Eye (tissue), 1 donor: ENCODE data around the gene STX3.
"Not testable (repeated sequence)": the region's sequence is repeated elsewhere in the genome, so short reads cannot be mapped to it uniquely, and the experiment has no call there.

Experiments
- DNase-seq: peaks from one replicate; pipeline ENCODE4 v3.0.0-alpha.2; 2015

Gene STX3

DNA sequence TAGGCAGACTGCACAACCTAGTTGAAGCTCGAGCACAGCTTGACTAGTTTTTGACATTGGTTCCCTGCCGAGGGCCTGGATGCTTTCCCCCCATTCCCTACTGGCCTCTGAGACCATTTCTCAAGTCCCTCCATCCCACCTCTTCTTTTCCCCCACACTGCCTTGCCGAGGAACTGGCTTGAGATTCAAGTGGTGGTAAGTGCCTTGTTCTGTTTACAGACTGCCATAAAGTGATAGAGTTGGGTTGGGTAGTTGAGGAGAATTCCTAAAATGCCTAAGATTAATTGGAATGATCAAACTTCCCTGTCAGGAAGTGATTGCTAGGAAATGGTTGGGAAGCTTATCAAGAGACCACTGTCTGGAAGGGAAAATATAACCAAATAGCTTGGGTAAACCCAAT is 39.2 kb downstream of the STX3 start:
- DNase-seq: no peak

DNA sequence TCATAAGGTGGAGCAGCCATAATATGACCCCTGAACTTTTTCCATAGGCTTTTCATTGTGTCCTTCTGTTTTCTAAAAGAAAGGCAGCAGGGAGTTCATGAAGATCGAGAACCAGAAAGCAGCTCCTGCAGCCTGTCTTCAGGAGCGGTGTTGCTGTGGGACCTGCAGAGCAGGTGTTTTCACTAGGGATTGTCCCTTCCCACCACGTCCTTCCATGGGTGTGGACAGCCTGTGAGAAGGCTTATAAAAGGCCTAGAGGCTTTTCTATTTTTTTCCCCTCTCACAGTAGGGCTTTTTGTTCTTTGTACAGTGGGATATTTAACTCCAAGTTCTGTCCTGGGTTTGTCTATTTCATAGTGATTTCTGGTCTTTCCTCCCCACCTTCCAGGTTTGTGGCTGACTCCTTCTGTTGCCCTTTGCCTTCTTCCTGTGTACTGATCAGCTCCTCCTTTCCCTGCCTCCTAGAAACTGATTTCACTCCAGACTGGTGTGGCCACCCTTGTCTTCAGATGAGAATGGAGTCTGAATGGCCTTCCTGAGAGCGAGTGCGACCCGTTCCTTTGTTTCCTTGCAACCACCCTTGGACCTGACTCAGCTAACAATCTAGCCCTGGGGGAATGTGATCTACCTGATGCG is 45.3 kb downstream of the STX3 start:
- no peak for DNase-seq

DNA sequence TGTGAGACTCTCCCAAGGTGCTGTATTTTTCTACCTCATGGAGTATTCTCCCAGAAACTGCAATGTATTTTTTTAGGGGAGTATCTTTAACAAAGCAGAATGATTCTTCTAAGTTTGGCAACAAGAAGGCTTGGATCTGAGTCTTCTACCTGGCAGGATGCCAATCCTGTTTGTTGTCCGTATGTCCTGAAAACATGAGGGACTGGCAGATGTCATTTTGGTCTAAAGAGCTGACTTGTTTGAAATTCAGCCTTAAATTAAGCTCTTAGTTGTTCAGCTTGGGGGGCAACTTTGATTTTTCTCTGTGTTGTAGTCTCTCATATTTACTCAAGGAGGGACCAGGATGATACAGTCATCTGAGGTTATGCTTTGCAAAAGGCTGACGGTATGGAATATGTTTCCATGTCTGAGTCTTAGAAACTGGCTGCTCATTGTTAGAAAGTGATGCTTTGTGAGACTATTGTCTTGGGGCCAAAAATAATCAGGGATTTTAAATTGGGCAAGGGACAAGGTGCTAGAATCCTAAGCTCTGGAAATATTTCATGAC is 46.1 kb downstream of the STX3 start:
- no peak for DNase-seq

DNA sequence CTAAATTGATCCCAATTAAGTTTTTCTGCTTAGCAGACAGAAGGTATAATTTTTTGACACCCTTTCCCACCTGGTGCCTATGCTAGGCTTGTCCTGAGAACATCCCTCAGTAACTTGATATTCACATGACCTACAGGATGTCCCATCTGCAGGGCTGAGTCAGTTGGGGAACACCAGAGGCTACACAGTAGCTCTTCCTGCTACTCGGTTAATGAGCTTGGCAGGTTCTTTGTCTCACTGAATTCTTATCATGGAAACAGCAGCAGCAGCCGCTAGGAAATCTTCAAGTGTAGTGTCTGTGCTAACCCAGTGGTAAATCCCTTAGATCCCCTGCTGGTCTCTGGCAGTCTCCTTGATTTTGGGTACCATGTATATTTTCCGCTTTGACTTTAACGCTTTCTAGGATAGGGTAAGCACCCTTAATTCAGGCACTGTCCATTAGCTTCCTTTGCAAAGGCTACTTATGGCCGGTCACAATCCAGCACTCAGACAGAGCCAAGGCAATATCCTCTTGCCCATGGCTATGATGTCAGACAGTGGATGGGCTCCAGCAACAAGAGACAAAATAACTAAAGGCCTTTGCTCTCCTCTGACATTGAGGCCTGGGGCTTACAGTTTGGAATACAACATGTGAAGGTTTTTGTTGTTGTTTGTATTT is 46.9 kb downstream of the STX3 start:
- DNase-seq: no peak

DNA sequence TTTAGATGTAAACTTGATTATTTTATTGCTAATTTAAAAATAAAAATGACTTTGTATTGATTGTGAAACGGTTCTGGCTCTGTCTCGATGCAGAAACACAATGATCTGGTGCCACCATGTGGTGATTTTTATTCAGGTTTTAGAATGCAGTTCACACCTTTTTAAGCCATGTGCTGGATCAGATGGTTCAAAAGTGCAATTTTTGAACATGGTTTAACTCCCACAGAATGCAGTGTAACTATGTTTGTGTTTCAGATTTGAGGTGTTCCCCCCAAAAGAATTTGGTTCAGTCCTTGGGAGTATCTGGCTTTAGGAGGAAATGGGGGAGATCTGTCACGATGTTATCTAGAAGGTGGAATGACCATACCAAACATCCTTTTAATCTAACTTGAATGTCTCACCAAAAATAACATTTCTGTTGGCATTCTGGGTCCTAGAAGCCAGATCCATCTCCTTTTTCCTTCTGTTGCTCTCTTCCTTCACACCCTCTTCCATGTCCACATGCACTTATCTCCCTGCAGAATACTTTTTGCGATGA is 47.5 kb downstream of the STX3 start:
- peak; percentile 86 for DNase-seq

DNA sequence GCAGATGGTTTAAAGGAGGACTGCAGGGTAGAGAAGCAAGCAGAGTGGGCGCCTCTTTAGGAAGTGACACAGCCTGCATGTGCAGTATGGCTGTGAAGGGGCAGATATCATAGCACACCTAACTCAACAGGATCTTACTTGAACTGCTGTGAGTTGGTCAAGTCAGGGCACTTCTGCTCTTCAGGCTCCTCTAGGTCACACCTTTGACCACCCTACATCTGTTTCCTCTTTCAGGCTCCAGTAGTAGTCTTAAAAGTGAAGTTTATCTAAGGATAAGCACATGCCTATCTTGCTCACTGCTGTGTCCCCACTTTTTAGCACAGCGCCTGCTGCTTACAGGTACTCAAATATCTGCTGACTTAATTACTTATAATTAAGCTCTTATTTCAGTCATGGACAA is 48.9 kb downstream of the STX3 start:
- DNase-seq: no peak

DNA sequence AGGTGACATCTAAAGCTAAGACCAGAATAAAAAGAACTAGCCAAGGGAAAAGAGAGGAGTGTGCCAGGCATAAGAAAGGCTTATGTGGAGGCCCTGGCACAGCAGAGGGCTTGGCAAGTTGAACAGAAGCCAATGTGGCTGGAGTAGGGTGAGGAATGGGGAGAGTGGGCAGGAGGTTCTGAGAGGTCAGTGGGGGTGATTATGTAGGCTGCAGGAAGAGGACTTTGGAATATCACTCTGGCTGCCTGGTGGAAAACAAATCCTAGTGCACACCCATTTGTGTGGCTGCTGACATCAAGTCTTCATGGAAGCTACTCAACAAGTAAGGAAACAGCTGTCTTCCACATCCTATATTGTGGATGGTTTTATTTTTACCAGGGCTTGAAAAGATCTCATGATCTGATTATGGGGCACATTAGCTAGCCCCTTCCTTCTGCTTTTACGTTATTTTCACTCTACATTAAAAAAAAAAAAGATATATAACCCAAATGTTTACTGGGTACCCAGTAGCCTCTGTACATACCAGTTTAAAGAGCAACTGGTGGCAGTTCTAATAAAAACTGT is 52.0 kb downstream of the STX3 start:
- DNase-seq: no peak

DNA sequence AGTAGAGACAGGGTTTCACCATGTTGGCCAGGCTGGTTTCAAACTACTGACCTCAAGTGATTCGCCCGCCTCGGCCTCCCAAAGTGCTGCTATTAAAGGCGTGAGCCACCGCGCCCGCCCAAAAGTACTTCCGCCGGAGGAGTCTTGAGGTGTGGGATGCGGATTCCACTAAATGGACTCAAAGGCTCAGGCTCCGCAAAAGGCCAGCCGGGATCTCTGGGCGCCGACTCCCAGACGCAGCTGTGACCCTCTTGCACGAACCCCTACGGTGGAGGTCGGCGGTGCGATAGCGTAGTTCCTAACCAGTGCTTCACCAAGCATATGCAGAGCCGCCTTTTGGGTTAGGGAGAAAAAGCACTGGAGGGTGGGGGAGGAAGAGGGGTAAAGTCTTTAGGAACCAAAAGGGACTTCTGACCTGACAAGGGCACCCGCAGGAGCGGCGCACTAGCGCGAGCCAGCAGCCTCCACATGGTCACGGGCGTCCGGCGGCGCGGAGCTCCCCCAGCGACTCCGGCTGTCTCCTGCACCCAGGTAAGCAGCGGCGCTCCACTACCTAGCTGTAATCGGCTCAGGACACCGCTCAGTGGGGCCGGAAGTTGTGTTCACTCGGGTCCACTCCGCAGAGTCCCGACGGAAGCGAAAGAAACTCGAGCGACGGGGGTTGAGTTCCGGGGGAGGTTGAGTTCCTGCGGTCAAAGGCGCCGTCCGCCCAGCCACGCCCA is 55.2 kb downstream of the STX3 start, which contains the start of gene MRPL16:
Gene MRPL16, minus strand, starts transcription at position 590 of the 722 bp plus-strand sequence. Its CDS starts 120 bp downstream, at position 470.
- DNase-seq: peak; percentile 96

DNA sequence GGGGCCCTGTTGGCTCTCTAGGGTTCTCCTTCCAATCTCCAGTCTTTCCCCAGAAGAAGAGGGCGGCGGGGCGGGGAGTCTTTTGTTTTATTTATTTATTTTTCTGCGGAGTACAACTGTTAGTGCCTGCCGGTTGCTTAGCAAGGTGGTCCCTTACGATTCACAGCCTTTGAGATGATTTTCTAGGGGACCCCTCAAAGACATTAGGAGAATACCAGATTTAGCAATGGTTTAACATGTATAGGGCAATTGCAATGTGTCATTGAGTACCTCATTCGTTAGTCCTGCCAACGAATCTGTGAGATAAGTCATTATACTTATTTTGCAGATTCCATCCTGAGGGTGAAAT is 55.7 kb downstream of the STX3 start:
- DNase-seq: no peak

DNA sequence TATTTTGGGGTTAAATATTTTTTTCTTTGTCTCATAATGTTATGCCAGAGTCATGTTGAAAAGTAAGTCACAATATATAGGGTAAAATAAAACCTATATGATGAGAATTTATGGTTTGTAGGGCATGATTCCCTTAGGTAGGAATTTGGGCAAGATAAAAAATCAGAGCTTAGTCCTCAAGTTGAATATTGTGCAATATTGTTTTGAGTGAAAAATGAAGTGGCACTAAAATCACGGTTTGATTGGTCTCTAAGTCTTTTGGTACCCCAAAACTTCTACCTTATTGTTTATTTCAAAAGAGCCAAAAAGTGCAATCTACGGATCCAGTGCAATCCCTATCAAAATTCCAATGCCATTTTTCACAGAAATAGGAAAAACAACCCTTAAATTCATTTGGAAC is 57.0 kb downstream of the STX3 start:
- no peak for DNase-seq

DNA sequence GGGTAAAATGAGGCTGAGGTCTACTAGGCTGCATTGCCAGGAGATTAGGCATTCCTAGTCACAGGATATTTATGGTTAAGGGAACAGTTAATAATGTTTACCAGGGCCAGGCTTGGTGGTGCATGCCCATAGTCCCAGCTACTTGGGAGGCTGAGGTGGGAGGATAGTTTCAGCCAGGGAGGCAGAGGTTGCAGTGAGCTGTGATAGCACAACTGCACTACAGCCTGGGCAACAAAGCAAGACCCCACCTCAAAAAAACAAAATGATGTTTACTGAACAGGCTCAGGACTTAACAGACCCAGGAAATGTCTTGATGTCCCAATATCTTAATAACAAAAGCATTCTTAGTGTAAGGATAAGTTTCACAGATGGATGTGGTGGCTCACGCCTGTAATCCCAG is 58.2 kb downstream of the STX3 start:
- DNase-seq: no peak

DNA sequence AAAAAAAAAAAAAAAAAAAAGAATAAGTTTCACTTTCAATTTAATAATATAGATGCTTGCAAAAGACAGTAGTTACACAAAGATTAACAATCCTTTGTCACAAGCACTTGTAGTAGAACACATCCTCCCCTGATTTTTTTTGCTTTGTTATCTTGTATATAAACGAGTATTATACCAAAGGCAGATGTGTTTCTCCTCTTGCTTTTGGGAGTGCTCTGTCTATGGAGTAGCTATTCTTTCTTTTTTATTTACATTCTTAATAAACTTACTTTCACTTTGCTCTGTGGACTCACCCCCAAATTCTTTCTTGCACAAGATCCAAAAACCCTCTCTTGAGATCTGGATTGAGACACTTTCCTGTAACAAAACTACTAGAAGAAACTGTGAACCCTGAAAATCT is 58.8 kb downstream of the STX3 start:
- no peak for DNase-seq

DNA sequence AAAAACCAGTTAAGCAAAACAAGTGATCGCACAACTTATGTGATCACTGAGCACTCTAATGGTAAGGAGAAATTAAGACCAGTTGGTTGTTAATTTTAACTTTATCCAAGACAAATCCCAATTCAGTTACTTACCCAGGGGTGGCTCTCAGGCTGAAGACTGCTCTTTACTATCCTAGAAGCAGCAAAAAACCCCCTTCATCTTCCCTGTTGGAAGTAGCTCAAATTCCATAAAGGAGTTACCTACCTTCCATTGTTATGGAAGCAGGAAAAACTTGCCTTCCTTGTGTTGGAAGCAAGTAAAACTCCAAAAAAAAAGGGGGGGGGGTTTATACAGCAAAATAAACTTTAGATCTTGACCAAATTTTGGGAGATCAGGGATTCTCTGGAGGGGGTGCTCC is 60.6 kb downstream of the STX3 start:
- no peak for DNase-seq

DNA sequence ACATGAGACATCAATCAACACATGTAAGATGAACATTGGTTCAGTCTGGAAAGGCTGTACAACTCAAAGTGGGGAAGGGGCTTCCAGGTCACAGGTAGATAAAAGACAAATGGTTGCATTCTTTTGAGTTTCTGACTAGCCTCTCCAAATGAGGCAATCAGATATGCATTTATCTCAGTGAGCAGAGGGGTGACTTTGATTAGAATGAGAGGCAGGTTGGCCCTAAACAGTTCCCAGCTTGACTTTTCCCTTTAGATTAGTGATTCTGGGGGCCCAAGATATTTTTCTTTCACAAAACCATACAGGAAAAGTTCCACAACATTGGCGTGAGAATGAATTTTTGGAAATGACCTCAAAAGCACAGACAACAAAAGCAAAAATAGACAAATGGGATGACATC is 61.3 kb downstream of the STX3 start:
- not testable (repeated sequence) for DNase-seq

DNA sequence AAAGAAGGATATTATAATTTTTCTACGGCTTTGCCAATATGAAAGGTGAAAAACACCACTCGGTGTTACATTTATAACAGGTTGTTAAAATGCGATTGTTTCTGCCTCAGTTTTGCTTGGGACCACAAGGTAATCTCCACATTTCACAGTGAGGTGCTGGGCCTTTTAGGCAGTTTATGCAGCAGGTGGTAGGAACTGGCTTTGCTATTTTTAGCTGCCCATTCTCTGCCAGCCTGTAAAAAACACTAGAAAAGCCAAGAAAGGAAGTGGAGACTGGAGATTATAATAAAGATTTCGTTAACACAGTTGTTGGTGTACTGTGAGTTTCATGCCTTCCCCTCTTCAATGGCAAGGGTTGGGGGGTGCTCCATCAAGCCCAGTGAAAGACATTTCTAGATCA is 63.4 kb downstream of the STX3 start:
- no peak for DNase-seq

DNA sequence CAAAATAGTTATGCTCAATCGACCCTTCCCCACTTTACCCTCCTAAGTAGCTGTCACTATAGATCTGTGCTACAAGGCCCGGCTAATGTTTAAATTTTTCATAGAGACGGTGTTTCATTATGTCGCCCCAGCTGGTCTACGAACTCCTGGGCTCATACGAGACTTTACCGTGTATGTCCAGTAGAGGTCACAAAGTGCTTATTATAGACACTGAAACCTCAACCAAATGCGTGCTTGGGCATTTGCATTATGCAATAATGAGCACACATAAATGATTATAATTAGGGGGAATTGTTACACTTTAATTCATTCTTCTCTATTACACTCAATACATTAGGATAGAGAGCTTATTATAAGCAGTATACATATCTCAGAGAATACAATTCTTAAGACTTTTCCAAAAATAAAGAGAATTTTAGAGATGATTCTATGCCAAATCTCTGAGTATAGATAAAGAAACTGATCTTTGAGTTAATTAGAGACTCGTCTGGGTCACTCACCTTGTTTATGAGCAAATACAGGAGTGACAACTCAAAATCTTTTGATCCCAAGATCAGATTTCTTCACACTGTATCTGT is 67.9 kb downstream of the STX3 start:
- peak; percentile 81 for DNase-seq

DNA sequence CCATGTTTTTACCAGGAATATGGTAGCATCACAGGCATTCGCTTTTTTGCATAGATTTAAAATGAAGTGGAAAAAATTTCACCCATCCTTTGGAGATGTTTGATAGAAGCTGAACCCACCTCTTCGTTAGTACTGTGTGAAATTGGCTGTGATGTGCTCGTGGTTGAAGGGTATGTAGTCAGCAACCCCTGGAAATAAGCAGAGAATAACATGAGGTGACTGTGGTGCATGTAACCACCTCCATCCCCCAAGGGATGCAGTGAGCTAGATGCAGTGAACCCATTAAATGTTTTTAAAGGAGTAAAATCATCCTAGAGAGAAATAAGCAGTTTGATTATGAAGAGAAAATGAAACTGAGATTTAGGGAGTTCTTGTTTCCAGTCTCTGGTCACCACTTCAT is 74.2 kb downstream of the STX3 start:
- no peak for DNase-seq

DNA sequence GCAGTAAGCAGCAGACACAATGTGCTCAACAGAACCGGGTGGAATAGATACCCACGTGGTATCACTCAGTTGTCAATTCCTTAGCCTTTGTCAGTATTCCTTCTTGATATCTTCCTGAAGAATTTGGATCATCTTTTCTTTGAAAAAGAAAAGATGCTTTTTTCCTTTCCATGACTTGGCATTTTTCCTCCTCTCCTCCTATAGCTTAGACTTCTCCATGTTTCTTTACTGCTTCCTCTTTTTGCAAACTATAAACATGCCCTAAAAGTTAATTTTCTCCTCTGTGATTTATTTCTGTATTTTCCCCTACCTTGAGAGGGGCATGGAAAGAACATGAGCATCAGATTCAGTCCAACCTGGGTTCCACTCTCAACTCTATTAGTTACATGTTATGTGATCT is 78.4 kb downstream of the STX3 start:
- no peak for DNase-seq

DNA sequence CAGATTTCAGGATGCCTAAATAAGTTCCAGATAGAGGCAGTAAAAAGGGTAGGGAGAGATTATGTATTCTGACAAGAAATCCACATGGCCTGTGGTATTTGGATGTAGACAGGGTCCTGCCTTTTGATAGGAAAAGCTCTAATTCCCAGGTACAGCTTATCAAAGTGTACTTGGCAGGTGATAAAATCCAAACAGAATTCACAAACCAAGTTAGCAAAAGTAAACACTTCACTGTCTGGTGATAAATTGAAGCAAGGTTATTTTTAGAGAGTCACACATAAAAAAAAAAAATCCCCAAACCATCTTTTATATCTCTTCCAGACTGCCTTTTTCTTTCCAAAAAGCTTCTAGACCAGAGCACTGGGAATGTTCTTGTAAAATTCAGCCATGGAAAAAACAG is 84.4 kb downstream of the STX3 start:
- DNase-seq: no peak

DNA sequence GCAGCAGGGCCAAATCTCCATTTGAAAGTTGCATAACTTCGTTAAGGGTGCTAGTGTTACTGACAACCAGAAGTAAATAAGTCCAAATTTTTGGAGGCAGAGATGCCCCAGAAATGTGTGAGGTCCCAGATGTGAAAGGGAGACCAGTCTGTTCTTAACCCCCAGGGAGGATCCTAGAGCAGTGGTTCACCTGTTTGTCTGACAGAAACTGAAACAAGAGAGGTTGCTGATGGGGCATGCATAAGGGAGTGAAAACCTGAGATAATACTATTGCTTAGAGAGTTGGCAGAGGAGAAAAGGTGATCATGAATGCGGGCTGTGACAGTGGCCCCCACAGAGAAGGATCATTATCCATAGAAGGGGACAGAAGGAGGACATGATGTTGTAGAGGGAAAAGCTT is 86.3 kb downstream of the STX3 start:
- DNase-seq: no peak

DNA sequence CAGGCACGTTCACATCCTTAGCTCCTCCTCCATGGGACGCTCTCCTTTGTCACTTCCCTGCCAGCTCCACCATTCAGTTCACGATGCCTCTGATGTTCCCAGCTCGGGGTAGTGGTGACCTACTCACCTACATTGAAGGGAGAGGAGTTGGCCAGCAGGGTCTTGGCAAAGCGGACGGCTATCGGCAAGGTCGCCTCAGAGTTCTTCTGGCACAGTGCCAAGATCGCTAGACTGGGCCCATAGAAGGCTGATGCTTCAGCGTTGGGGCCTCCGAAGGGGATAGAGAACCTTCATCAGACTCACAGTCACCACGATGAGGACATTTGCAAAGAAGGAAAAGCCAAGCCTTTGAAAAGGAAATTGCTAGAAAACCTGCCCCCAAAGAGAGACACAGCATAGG is 87.1 kb downstream of the STX3 start:
- no peak for DNase-seq

DNA sequence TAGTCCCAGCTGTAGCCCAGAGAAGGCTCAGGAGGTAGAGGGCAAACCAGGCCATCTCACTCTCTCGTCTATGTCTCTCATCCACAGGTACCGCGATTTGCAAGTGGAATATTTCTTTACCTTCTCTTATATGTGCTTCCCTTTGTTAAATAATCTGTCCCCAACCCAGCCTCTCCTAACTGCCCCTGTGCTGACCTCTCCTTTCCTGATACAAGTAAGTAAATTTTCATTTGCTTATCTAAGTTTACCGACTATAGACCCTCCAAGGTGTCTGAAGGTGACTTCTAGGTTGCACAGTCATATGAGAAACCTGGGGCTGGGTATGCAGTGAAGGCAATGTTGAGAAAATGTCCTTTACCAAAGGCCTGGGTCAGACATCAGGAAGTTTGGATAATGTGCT is 90.2 kb downstream of the STX3 start, which contains the start of gene CBLIF:
Gene CBLIF, minus strand, starts transcription at position 101 of the 400 bp plus-strand sequence. Its CDS starts 46 bp downstream, at position 55.
- DNase-seq: no peak

DNA sequence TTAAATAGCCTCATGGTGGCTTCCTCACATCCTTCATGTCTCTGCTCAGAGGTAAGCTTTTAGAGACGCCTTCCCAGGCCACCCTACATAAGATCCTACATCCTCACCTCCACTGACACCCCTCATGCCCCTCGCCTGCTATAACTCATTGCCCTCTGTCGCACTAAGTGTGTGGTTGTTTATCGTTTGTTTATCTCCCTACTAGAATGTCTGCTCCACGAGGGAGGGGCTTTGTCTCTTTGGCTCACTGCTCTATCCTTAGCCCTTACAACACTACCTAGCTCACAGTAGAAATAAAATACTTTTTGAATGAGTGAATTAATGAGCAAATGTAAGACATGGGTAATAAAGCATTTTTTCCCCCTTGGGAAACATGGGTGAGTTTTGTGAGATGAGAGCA is 91.4 kb downstream of the STX3 start:
- no peak for DNase-seq
